Measurements from ENCODE around the gene ARHGAP6.

DNA sequence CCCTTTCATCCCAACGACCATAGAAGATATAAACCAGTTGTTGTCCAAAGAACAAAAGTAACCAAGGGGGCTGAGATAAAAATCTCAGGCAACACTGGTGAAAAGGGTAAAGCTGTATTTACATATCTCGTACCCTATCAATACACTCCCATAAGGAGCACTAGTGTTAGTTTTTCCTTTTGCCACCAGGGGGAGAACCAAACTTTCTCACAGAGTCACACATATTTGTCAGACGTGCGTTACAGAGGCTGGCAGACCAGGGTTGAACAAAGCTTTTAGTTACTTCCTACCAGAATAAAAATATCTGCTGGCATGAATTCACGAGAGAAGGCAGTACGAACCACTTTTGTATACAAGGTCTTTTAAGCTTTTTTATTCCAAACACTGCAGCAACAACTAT, 284.3 kb downstream of the ARHGAP6 start:
- TF ChIP-seq, protein P1, sequence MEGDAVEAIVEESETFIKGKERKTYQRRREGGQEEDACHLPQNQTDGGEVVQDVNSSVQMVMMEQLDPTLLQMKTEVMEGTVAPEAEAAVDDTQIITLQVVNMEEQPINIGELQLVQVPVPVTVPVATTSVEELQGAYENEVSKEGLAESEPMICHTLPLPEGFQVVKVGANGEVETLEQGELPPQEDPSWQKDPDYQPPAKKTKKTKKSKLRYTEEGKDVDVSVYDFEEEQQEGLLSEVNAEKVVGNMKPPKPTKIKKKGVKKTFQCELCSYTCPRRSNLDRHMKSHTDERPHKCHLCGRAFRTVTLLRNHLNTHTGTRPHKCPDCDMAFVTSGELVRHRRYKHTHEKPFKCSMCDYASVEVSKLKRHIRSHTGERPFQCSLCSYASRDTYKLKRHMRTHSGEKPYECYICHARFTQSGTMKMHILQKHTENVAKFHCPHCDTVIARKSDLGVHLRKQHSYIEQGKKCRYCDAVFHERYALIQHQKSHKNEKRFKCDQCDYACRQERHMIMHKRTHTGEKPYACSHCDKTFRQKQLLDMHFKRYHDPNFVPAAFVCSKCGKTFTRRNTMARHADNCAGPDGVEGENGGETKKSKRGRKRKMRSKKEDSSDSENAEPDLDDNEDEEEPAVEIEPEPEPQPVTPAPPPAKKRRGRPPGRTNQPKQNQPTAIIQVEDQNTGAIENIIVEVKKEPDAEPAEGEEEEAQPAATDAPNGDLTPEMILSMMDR (IDR thresholded peaks at IDR 0.05), result no peak
- TF ChIP-seq POLR2A (IDR thresholded peaks at IDR 0.05), result no peak

Data from lower leg skin (tissue), 3 donors.